GM23248 (cell line): ENCODE results near the gene CD79A. TPM values are rescaled to one million over a fixed set of nuclear protein-coding genes. Genes with fewer than 3 reads are reported as not detected.

Source experiments
- DNase-seq: peaks from one replicate; pipeline ENCODE4 v3.0.0-alpha.2; 2015
- H2AFZ ChIP-seq: fragments of 200-600 bp; sonication (generic); 2 replicates; pipeline ENCODE4 v1.6.1; 2016; ENCODE audit warnings: antibody characterized with exemption
- H3F3A ChIP-seq: fragments of 200-600 bp; sonication (generic); 2 replicates; pipeline ENCODE4 v1.6.1; 2016; ENCODE audit warnings: mild to moderate bottlenecking, antibody characterized with exemption, mixed run types; ENCODE audit not compliant: insufficient read depth
- H3K27ac ChIP-seq: fragments of 200-600 bp; sonication (generic); 2 replicates; pipeline ENCODE4 v1.5.1; 2016; ENCODE audit warnings: mild to moderate bottlenecking
- H3K27me3 ChIP-seq: fragments of 200-600 bp; sonication (generic); replicated peaks from 2 replicates; pipeline ENCODE4 v1.6.1; 2016; ENCODE audit warnings: mild to moderate bottlenecking; ENCODE audit not compliant: insufficient read depth
- H3K36me3 ChIP-seq: fragments of 200-600 bp; sonication (generic); 2 replicates; pipeline ENCODE4 v1.6.1; 2016; ENCODE audit warnings: low read depth, mild to moderate bottlenecking
- H3K4me1 ChIP-seq: fragments of 200-600 bp; sonication (generic); 2 replicates; pipeline ENCODE4 v1.6.1; 2016; ENCODE audit warnings: mild to moderate bottlenecking; ENCODE audit not compliant: insufficient read depth
- H3K4me2 ChIP-seq: fragments of 200-600 bp; sonication (generic); one replicate; pipeline ENCODE4 v1.6.1; 2016; ENCODE audit warnings: mild to moderate bottlenecking; ENCODE audit not compliant: unreplicated experiment
- H3K4me3 ChIP-seq: fragments of 200-600 bp; sonication (generic); 2 replicates; pipeline ENCODE4 v1.5.1; 2016; ENCODE audit warnings: mild to moderate bottlenecking
- H3K79me2 ChIP-seq: fragments of 200-600 bp; sonication (generic); 2 replicates; pipeline ENCODE4 v1.6.1; 2016; ENCODE audit warnings: mild to moderate bottlenecking; ENCODE audit not compliant: insufficient read depth
- H3K9ac ChIP-seq: fragments of 200-600 bp; sonication (generic); 2 replicates; pipeline ENCODE4 v1.6.1; 2016; ENCODE audit warnings: mild to moderate bottlenecking
- H3K9me2 ChIP-seq: fragments of 200-600 bp; sonication (generic); 2 replicates; pipeline ENCODE4 v1.6.1; 2016; ENCODE audit warnings: mixed run types, mild to moderate bottlenecking, moderate library complexity; ENCODE audit not compliant: insufficient read depth
- H3K9me3 ChIP-seq: fragments of 200-600 bp; sonication (generic); one replicate; pipeline ENCODE4 v1.6.1; 2017; ENCODE audit warnings: low read depth
- H4K20me1 ChIP-seq: fragments of 200-600 bp; sonication (generic); 2 replicates; pipeline ENCODE4 v1.6.0; 2016; ENCODE audit not compliant: insufficient read depth
- EZH2 ChIP-seq: fragments of 200-600 bp; sonication (generic); IDR thresholded peaks from 2 replicates; pipeline ENCODE4 v1.6.1; 2018; ENCODE audit warnings: antibody characterized with exemption, mild to moderate bottlenecking; ENCODE audit not compliant: insufficient read depth, poor library complexity, severe bottlenecking
- EZH2phosphoT487 ChIP-seq: fragments of 200-600 bp; sonication (generic); IDR thresholded peaks from 2 replicates; pipeline ENCODE4 v1.6.1; 2018; ENCODE audit warnings: antibody characterized with exemption, moderate library complexity, mild to moderate bottlenecking, low read depth; ENCODE audit not compliant: insufficient read depth
- WGBS, 2 experiments: methylation state at CpG; one replicate each; pipeline ENCODE4 v1.1.6; 2015 to 2017; ENCODE audit warnings: low lambda C conversion rate in 2 of 2, low coverage in 1 of 2; ENCODE audit errors: missing lambda C conversion rate in 2 of 2; 5-methylcytosine and 5-hydroxymethylcytosine counted together
- in situ Hi-C: fragments of 300-500 bp; cut with MboI; formaldehyde crosslinking; loops from 2 replicates; pipeline ENCODE4 v1.15.0; 2020
- polyA plus RNA-seq: library from polyadenylated mRNA; unstranded; fragments of >200 nt; fragmentation: Nextera tagmentation; extraction: Ambion mirVana; gene quantifications from 2 replicates; pipeline ENCODE4 v1.2.1, GENCODE V29; 2016
- total RNA-seq: library from RNA; depleted of rRNA; stranded (reverse); fragments of >200 nt; shearing (Covaris generic); gene quantifications from 2 replicates; pipeline ENCODE4 v1.2.3, GENCODE V29; 2014

The CD79A gene
- total and polyA plus RNA-seq, 2 experiments from 2014 or later, result not detected

GRCh38 chr19:41888926-41889325 lies 11.8 kb downstream of the CD79A start:
- Histone ChIP-seq H3K79me2 (peaks cover 69% of the 10 kb centered on the region), H3K4me3 (no peak overlapping the region)
- TF ChIP-seq EZH2phosphoT487, result no peak

GRCh38 chr19:41889896-41890295 lies 12.8 kb downstream of the CD79A start:
- peaks cover 9% of the 10 kb centered on the region for H3K4me1 ChIP-seq
- no peak overlapping the region for H3K4me3 ChIP-seq
- no peaks in the 10 kb centered on the region for H3K9me2 ChIP-seq
- H3K79me2 ChIP-seq, result peaks cover 62% of the 10 kb centered on the region
- no peak overlapping the region for H3K4me2 ChIP-seq
- TF ChIP-seq EZH2 (no peak), EZH2phosphoT487 (no peak)
- no peaks in the 10 kb centered on the region for H3K27me3 ChIP-seq
- H4K20me1 ChIP-seq, result no peaks in the 10 kb centered on the region
- H3K9me3 ChIP-seq, result no peaks in the 10 kb centered on the region
- H3F3A ChIP-seq, result no peaks in the 10 kb centered on the region; the same call in 1 of the 2 replicates
- H3K27ac ChIP-seq, result no peak overlapping the region
- in situ Hi-C loops, result no loop called here
- no peak overlapping the region for H2AFZ ChIP-seq
- DNase-seq, result no peak
- 84 to 87% methylated on average over 8 of the region's 8 CpGs for WGBS, 2 experiments
- H3K36me3 ChIP-seq, result no peaks in the 10 kb centered on the region; the same call in 1 of the 2 replicates
- no peak overlapping the region for H3K9ac ChIP-seq

More at GRCh38 chr19:41888926-41889325, 11.8 kb downstream of the CD79A start:
- in situ Hi-C loops, result no loop called here
- no peak for DNase-seq
- H3K27me3 ChIP-seq, result no peaks in the 10 kb centered on the region
- H3K9me2 ChIP-seq, result no peaks in the 10 kb centered on the region
- peaks cover 11% of the 10 kb centered on the region for H3K4me1 ChIP-seq
- H4K20me1 ChIP-seq, result no peaks in the 10 kb centered on the region
- H3K4me2 ChIP-seq, result no peak overlapping the region
- H3K9ac ChIP-seq, result no peak overlapping the region
- no peak overlapping the region for H3K27ac ChIP-seq
- no peak overlapping the region for H2AFZ ChIP-seq
- H3F3A ChIP-seq, result no peaks in the 10 kb centered on the region; the same call in 1 of the 2 replicates
- H3K36me3 ChIP-seq, result no peaks in the 10 kb centered on the region; the same call in 1 of the 2 replicates
- no peaks in the 10 kb centered on the region for H3K9me3 ChIP-seq
- 90 to 91% methylated on average over 12 of the region's 12 CpGs for WGBS, 2 experiments

DNA sequence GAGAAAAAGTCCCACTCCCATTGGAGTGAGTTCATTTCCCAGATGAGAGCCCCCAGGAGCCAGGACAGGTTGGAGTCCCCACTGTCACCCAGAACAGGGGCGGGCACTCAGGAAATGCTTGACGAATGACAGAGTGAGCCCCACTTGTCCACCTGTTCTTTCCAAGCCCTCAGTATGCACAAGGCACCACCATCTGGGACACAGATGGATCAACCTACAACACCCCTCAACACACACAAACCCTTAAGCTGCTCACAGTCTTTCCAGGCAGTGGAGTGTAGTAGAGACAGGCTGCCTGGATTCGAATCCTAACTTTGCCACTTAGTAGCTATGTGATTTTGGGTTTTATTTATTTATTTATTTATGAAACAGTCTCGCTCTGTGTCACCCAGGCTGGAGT lies 13.9 kb downstream of the CD79A start:
- 91 to 95% methylated on average over 4 of the region's 4 CpGs for WGBS, 2 experiments
- DNase-seq, result no peak
- H2AFZ ChIP-seq, result no peak overlapping the region
- no peak overlapping the region for H3K9ac ChIP-seq
- in situ Hi-C loops, result no loop called here
- H3F3A ChIP-seq, result no peaks in the 10 kb centered on the region; the same call in 1 of the 2 replicates
- no peaks in the 10 kb centered on the region for H3K9me3 ChIP-seq
- H3K27me3 ChIP-seq, result no peaks in the 10 kb centered on the region
- no peak overlapping the region for H3K4me2 ChIP-seq
- no peaks in the 10 kb centered on the region; the same call in 1 of the 2 replicates for H3K36me3 ChIP-seq
- no peak overlapping the region for H3K4me3 ChIP-seq
- H3K4me1 ChIP-seq, result peaks cover 6% of the 10 kb centered on the region
- H3K9me2 ChIP-seq, result no peaks in the 10 kb centered on the region
- H4K20me1 ChIP-seq, result no peaks in the 10 kb centered on the region
- no peak overlapping the region for H3K27ac ChIP-seq
- H3K79me2 ChIP-seq, result peaks cover 52% of the 10 kb centered on the region
- TF ChIP-seq EZH2 (no peak), EZH2phosphoT487 (no peak)

DNA sequence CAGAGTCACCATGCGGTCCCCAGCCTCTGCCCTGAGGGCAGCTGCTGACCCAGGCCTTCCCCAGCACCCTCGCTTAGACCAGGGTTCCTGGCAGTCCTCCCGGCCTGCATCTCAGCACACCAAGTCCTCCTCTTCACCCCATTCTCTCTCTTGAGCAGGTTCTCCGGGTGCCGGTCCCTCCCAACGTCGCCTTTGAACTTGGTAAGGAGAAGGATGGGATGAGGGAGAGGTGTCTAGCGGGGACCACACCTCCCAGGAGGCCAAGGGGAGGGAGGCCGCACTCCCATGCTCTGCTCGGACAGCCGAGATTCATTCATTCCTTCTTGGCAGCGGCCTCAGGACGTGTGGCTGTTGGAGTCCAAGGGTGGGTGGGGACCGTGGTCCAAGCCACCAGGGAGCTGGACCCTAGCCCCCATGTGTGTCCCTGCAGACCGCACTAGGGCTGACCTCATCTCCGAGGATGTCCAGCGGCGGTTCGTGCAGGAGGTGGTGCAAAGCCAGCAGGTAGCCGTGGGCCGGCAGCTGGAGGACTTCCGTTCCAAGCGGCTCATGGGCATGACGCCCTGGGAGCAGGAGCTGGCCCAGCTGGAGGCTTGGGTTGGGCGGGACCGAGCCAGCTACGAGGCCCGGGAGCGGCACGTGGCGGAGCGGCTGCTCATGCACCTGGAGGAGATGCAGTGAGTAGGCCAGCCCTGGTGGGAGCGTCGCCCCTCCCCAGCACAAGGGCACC lies 15.3 kb downstream of the CD79A start:
- Histone ChIP-seq H3K9me3 (no peaks in the 10 kb centered on the region), H3K9me2 (no peaks in the 10 kb centered on the region), H2AFZ (no peak overlapping the region), H3K4me3 (no peak overlapping the region), H3K27ac (no peak overlapping the region), H3K79me2 (peaks cover 38% of the 10 kb centered on the region), H3K4me1 (no peaks in the 10 kb centered on the region), H3K36me3 (no peaks in the 10 kb centered on the region; the same call in 1 of the 2 replicates), H3K9ac (no peak overlapping the region), H3F3A (no peaks in the 10 kb centered on the region), H4K20me1 (no peaks in the 10 kb centered on the region), H3K27me3 (no peaks in the 10 kb centered on the region), H3K4me2 (no peak overlapping the region)
- 90% methylated on average over 34 of the region's 34 CpGs for WGBS, 2 experiments
- no peak for DNase-seq
- in situ Hi-C loops, result no loop called here
- no peak for TF ChIP-seq EZH2
- no peak for TF ChIP-seq EZH2phosphoT487
